Fibroblast of peridontal ligament (primary cell): ENCODE data around the gene SEMA3F.
"Not testable (repeated sequence)": the region's sequence is repeated elsewhere in the genome, so short reads cannot be mapped to it uniquely, and the experiment has no call there.

ENCODE experiments used
- DNase-seq: peaks from one replicate; pipeline ENCODE4 v3.0.0-alpha.2; 2010; ENCODE audit errors: extremely low read depth

Gene SEMA3F

DNA sequence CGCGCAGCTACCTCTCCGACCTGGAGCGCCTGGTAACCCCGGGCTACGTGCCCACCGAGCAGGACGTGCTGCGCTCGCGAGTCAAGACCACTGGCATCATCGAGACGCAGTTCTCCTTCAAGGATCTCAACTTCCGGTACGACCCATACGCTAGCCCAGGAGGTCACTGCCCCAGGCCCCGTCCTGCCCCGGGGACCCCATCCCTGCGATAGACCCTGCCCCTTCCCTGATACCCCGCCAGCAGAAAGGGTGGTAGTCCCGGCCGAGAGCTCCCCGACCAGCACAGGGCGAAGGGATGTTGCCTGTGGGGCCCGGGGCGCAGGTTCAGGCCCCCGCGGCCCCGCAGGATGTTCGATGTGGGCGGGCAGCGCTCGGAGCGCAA, 38.6 kb downstream of the SEMA3F start:
- no peak for DNase-seq

DNA sequence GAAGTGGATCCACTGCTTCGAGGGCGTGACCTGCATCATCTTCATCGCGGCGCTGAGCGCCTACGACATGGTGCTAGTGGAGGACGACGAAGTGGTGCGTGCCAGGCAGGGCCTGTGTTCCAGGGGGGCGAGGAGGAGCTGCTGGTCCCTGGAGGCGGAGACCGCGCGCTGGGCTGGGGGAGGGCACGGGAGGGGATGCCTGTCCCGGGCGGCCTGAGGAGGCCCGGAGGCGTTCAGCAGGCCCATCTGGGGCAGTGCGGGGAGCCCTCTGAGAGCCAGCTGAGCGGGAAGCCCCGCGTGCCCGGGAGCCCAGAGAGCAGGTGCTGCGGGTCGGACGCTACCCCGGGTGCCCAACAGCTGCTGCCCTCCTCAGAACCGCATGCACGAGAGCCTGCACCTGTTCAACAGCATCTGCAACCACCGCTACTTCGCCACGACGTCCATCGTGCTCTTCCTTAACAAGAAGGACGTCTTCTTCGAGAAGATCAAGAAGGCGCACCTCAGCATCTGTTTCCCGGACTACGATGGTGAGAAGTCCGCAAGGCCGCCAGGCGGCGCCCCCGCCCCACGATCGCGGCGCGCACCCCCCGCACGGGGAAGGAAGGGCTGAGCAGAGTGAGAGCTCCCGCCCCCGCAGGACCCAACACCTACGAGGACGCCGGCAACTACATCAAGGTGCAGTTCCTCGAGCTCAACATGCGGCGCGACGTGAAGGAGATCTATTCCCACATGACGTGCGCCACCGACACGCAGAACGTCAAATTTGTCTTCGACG, 39.2 kb downstream of the SEMA3F start:
- peak; percentile 52 for DNase-seq

DNA sequence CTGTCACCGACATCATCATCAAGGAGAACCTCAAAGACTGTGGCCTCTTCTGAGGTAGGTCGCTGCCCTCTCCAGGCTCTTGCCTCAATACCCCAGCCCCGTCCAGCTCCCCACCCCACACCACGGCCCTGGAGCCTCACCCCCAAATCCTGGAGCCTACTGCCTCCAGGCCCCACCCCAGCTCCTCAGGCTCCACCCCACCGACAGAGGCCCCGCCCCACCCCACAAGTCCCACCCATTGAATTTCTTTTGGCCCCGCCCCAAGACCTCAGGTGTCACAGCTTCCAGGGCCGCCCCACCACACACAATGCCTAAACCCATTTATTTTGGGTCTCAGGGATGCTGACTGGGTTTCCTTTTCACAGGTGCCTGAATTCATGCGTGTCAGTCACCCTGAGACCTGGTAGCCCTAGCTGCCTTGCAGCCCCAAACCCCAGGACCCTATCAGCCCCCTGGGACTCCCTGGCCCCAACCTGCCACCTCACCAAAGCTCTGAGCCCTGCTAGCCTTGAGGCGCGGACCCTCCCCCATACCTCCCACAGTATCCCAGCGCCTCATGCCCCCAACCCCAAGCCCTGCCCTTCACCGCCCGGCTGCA, 39.9 kb downstream of the SEMA3F start:
- DNase-seq, result no peak

DNA sequence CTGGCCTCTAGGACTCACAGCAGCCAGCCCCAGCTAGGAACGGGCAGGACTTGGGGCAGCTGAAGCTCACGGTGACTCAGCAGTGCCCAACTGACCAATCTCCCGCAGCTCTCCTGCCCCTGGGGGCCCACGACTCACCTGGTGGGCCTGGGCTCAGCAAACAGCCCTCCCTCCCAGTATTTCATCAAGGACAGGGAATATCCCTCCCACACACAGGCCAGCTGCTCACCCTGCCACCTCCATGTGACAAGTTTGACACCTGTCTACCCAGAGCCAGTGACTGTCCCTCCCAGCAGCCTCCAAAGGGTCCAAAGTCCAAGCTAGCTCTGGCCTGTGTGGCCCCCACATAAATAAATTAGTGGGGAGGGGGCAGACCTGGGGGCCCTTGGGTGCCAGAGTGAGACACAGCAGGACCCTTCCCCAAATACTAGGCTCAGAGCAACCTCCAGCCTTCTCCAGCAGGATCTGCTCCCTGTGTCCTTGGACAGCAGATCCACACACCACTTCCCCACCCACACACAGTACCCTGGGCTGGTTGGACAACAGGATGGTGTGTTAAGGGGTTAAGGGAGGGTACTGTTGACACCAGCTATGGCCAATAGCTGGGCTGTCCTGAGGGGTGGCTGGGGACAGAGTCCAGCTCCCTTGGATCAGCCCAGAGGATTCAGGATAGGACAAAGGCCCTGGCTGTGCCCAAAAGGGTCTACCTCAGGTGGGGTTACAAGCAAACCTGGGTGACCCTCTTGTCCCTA, 40.6 kb downstream of the SEMA3F start:
- DNase-seq, result no peak

DNA sequence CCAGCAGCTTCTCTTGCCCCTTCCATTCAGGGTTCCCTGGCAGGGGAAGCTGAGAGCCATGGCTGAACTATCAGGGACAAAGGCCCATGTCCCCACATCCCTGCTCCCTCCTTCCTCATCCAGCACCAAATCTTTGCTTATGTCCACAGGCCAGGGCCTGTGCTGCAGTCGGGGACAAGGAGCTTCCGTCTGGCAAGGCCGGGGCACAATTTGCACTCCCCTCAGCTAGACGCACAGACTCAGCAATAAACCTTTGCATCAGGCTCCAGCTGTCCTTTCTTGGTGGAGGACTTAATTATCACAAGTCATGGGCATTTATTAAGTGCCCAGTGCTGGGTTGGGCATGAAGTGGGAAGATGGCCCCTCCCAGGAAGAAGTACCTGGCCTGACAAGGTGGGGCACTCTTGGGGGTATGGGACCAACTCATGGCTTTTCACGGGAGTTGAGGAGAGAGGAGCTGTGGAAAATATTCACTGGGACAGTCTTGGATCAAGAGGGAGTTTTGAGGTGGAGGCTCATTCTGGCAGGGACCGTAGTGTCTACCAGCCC, 41.2 kb downstream of the SEMA3F start:
- DNase-seq, result no peak

DNA sequence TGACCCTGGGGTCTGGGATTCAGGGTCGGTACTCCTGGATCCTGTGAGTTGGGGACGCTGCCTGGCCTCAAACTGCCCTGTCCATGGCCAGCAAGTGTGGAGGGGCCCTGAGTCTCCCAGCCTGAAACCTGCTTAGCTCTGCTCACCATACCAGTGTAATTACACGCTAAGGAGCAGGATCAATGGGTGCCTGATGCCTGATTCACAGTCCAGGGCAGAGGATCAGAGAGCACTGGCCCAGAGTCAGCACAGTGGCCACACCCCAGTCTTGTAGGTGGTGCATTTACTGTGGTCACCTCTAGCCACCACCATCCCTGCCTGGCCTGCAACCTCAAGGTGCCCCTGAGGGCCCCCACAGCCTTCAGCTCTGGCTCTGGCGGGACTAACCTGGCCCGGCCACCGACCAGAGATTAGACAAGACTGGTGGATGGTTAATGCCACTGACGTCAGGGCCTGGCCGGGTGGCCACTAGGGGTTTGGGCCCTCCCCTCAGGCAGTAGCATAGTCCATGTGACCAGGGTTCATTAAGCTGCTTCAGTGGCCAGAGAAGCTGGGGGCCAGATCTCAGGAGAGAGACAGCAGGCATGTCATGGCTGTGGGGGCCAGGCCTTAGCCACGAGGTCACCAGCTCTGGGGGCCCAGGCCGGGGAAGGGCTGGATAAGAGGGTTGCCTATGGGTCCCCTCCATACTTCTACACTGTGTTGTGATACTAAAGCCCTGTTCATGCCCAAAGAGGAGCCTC, 46.6 kb downstream of the SEMA3F start:
- no peak for DNase-seq

DNA sequence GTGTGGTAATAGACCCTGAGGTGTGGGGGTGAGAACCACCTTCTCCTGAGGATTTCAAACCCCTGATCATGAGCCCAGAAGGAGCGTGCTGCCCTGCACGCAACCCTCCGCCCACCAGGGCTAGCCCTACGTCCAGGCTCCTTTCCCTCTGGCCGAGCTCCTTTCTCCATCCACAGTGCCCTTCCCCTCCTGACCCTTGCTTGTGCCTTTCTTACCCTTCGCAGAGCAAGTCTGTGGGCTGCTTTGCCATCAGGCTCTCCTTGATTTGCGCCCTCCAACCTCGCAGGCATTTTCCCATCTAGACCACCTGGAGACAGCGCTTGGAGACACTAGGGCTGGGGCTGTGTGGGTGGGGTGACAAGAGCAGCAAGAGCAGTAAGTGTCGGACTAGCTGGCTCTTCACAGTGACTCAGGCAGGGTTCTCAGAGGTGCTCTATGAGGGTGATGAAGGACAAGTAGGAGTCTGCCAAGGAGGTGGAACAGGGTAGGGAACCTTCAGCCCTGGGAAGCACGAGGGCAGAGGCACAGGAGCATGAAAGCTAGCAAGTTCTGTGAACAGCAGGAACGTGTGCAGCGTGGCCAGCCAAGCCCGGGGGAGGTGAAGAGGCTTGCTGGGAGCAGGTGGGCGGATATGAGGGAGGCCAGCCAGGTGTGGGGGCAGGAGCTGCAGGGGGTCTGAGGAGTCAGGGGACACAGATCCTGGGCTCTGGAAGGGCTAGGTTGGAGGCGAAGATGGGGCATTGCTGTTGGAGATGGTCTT, 47.4 kb downstream of the SEMA3F start:
- DNase-seq, result no peak

DNA sequence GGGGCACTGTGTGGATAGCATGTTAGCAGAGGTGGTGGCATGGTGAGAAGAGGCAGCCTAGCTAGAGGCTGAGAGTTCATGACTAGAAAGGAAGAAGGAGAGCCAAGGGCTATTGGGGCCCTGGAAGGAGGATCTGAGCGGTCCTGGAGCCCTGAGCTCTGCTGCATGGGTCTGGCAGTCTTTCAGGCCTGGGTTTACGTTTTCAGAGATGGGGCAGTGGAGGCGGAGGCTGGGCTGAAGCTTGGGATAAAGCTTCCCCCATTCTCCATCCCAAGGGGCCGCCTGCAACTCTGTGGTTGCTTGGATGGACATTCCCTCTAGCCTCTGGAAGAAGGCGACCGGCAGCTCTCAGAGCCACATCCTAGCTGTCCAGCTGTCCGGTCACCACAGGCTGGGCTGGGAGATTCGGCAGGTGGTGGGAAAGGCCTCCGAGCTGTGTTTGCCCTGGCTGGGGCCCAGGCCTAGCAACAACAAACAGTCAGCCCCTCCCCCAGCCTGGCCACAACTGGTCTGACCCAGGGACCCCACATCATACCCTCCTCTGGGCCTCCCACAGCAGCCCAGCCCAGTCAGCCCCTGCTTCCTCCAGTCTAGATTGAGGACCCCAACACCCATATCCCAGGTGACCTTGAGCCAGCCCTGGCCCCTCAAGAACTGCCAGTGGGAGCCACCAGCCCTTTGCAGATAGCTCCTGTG, 48.1 kb downstream of the SEMA3F start:
- peak; percentile 14 for DNase-seq

DNA sequence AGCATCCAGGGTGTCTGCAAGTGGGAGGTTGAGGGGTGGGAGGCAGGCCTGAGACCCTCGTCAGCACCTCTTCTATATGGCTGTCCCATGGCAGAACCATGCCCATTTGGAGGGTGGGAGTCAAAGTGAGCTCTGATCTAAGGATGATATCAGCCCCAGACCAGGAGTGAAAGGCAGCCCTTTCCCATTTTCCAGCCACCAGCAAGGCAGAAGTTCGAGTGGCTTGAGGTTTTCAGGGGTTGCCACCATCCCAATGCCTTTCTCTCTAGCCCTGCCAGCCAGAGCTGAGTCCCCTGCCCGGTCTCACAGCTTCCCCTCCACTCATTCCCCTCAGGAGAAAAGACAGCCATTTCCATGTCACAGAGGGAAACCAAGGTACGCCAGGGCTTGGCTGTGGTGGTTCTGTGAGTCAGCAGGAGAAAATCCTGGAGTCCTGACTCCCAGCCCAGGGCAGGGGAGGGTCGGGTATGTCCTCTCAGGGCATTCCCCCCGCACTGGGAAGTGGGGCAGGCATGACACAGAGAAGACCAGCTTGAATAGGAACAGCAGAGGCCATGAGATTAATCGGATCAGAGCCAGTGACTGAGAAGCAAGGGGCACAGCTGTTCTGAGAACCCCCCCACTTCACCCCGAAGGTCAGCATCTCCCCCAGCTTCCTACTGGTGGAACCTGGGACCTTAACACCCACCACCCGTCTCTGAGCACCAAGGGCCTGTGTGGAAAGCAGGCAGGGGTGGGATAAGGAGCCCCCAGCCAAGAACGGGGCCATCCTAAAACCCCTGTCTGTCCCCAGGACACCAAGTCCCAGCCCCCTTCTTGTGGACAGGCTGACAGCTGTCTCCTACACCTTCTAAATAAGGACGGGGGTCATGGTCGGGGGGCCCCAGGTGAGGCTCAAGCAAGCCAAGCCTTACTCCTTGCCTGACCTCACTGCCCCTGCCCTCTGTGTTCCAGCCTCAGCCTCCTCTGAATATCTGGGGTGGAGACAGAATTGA, 49.0 kb downstream of the SEMA3F start:
- DNase-seq, result no peak

DNA sequence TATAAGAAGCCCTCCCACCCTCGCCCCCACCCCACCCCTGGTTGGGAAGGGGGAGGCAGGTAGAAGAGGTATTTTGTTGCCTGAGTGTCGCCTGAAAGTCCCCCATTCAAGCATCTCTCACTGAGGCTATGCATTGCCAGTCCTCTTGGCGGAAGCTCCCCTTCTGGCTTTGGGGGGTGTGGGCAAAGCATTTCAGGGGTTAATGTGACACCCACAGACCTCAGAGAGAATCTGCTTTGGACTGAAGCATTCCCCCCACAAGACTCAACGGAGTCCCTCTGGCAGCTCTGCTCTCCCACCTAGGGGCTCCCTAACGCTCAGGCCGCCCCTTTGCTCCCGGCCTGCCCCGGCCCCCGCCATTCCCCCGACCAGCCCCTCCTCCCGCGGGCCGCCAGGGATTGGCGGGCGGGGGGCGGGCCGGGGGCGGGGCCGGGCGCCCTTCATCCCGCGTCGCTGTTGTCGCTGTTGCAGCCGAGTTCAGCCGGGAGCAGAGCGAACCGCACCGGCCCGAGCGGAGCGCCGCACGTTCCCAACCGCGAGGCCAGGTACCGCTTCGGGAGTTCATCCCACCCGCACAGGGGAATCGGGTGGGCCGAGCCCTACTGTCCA, 49.8 kb downstream of the SEMA3F start, which contains the start of gene SLC38A3:
Gene SLC38A3 (plus strand): TSS at position 468 of the 609 bp plus-strand sequence. CDS start 8,929 bp downstream, outside the sequence.
- DNase-seq, result no peak

DNA sequence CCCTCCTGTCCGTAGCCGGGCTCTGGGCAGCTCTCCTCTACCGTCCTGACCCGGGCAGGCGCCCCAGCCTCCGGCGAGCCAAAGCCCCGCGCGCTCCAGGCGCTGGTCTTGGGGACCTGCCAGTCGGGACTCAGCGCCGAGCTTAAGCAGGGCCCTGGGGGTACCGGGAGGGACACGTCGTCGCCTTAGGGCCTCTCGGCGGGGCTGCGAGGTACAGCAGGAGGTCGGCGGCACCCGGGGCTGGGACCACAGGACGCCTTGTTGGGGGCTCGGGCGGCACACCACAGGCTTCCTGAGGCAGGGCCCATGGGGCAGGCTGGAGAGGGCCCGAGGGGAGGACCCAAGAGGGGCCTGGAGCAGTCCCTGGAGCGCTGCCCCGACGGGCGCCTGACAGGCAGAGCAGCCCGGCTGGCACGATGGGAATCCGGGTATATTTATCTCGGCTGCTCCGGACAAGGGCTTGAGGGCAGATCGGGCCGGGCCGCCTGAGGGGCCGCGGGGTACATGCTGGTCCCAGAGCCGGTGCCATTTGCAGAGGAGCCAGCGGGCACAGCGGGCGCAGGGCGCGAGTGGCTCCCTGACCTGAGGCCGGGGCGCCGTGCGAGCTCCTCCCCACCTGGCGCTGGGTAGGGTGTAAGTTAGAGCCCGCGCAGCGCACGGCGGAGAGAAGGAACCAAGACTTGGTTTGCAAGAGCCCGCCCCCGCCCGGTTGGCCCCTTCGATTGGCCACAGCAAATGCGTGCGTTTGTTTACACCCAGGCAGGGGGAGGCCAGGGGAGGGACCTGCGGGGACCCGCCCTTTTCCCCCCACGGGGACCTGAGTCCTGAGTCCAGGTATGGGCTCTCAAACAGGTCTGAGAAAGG, 50.5 kb downstream of the SEMA3F start:
- no peak for DNase-seq

DNA sequence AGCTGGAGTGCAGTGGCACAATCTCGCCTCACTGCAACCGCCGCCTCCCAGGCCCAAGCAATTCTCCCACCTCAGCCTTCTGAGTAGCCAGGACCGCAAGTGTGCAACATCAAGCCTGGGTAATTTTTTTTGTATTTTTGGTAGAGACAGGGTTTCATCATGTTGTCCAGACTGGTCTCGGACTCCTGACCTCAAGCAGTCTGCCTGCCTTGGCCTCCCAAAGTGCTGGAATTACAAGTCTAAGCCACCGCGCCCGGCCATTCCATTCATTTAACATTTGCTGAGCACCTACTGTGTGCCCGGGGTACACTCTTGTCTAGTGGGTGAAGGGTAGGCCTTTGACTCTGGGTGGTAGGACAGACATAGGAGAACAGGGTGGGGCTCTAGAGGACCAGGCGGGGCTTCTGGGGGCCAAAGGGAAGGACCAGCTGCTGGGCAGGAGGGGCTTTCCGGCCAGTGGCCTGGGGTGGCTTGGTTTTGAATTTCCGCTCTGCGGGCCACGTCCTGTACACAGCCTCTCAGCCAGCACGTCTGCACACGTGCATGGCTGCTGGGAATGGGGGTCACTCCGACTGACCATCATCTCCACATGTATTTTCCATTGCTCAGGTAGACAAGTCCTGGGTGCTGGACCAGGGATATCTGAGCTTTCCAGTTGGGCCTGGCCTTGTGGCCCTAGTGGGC, 52.4 kb downstream of the SEMA3F start:
- DNase-seq, result no peak

DNA sequence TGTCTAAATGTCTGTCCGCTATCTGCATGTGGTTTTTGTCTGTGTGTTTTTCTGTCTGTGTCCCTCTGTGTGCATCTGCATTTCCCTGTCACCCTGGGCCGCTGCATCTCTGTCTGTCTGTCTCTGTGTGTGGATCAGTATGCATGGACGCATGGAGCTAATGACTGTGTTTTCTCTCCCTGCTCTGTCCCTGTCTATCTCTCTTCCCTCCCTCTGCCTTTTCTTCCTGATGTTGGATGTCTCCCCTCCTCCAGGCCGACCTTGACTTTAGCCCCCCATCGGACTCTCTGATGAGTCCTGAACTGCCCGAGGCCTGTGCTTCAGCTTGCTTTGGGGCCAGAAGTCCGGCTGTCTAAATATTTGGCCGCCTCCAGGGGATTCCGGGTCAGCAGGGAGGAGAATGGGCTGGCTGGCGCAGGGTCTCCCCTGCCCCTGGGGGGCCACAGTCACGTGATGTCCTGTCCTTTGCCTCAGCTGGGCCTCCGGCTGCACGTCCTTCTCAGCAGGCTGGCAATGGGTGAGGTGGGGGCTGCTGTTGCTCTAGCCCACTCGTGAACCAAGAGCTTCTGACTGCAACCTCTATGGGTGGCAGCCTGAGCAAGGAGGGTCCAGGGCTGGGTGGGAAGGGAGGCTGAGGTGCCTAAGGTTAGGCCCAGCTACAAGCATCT, 53.7 kb downstream of the SEMA3F start:
- DNase-seq, result no peak

DNA sequence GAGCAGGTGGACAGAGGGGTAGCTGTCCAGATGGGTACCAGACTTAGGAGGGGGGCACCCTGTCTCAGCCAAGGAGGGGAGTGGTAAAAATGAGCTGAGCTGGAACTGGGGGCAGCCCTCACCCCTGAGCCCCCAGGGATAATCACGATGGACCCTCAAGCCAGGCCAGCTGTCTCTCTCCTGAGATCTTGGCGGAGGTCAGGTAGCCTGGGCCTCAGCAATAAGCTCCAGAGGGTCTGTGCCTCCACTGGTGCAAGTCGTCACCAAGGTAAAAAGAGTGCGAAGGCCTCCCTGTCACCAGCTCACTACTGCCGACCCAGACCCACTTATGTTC, 55.0 kb downstream of the SEMA3F start:
- no peak for DNase-seq

DNA sequence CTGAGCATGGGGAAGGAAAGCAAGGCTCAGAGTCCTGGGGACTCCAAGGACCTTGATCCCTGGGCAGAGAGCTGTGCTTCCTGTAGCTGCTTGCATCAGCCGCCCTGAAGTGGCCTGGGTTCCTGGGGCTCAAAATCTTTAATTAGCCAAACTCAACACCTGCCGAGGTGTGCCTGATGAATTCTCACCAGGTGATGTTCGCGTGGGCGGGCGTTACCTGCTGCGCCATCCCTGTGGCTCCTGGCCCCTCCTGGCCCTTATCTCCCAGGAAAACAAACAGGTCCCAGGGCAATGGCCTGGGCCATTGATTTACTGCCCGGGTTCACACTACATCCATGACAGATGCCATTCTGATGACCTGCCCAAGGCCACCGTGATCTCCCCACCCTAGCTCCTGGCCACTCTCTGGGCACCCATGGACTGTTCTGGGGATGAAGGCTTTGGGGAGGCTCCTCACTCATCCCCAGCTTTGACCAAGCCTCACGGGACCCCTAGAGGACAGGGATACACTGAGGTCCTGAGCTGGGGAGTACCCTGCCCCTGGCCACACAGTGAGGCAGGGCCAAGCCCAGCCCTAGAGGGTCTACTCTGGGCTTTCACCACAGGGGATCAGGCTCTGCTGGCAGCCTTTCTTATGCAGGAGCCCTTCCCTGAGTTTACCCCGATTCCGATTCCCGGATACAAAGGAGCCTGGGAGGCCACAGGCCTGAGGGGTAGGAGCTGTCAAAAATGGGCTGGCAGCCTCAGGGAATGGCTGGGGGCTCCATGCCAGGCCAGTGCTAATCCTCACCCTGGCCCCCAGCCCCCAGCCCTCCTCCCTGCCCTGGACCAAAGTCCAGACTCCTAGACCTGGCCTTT, 55.6 kb downstream of the SEMA3F start:
- DNase-seq, result no peak

DNA sequence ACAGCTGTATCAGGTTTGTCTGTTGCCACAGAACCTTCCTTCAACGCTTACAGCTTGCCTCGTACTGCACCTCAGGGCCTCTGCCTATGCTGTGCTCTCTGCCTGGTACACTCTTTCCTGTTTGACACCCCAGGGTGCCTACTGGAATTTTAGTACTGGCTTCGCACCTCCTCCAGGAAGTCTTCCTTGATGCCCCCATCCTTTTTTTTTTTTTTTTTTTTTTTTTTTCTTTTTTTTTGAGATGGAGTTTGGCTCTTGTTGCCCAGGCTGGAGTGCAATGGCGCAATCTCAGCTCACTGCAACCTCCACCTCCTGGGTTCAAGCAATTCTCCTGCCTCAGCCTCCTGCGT, 56.2 kb downstream of the SEMA3F start:
- DNase-seq, result not testable (repeated sequence)
